Fibroblast of the aortic adventitia (primary cell): ENCODE measurements around the gene CIDEA. TPM values are rescaled to one million over a fixed set of nuclear protein-coding genes. Genes with fewer than 3 reads are reported as not detected.

ENCODE experiments used
- DNase-seq: peaks from one replicate; pipeline ENCODE4 v3.0.0-alpha.2; 2010; ENCODE audit warnings: low read depth
- H3K4me3 ChIP-seq: 2 replicates; pipeline ENCODE4 v1.5.1; 2011; ENCODE audit warnings: low read depth, mild to moderate bottlenecking, control low read depth, low read length, moderate library complexity
- CTCF ChIP-seq: IDR thresholded peaks from 2 replicates; pipeline ENCODE4 v1.5.1; 2011; ENCODE audit warnings: mild to moderate bottlenecking, low read length, control low read depth, inconsistent platforms; ENCODE audit not compliant: insufficient read depth
- total RNA-seq: library from RNA; depleted of rRNA; stranded (reverse); fragments of >200 nt; gene quantifications from 2 replicates; pipeline ENCODE4 v1.2.3, GENCODE V29; 2012; ENCODE audit warnings: low replicate concordance

Gene CIDEA
- total RNA-seq, 1 donor: not detected

DNA sequence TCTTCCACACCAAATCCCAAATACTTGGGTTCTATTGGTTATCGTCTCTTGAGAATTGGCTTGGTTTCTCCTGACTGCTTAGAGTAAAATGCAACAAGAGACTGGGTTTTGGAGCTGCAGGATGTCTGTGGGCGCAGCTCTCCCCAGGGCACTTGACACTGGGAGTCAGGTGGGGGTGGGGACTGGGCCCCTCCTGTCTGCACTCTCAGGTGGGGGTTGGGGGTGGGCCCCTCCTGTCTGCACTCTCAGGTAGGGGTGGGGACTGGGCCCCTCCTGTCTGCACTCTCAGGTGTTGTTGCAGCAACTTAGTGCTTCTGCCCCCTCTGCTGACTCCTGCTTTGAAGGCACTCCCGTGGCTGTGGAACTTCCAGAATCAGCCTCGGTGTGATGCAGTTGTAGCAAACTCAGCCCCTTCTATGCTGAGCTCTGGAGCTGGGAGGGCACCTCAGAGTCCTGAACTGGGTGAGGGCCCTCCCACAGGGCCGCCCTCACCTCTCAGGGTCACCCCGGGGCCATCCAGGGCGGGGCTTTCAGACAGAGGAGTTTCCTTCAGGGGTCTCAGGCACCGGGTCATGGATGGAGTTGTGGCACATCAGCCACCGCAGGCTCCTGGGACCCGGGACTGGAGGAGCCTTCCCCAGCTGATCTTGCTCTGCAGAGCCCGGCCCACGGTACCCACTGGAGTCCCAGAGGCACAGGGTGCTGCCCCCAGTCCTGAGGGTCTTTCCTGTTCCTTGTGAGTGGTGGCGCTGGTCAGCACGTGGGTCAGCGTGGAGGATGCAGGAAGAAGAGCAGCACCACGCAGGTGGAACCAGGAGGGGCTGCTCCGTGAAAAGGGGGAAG lies 22.9 kb upstream of the CIDEA start:
- no peak for TF ChIP-seq CTCF
- no peak for DNase-seq
- no peak overlapping the region for H3K4me3 ChIP-seq

DNA sequence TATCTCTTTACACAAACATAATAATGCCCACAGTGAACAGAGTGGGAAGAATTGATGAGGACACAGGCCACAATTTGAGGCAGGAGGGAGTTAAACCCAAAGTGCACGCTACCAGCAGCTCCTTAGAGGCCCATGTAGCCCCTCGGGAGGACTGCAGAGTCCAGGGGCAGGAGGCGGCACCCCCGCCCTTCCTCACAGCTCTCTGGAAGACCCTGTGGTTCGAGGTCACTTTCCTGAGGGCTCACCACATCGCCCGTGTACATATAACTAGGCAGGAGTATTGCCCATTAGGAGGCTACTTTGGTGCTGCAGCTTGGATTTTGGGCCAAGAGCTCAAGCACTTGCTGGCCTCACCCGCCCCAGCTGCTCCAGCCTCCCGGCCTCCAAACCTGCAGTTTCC lies 22.2 kb upstream of the CIDEA start:
- no peak for TF ChIP-seq CTCF
- no peak for DNase-seq
- H3K4me3 ChIP-seq: no peak overlapping the region

GRCh38 chr18:12233378-12233777 lies 20.8 kb upstream of the CIDEA start:
- no peak for TF ChIP-seq CTCF
- H3K4me3 ChIP-seq: no peak overlapping the region
- peak; percentile 30 for DNase-seq

- no peak overlapping the region for H3K4me3 ChIP-seq
- no peak for DNase-seq
- TF ChIP-seq CTCF: no peak
Observed at GRCh38 chr18:12234451-12235190, 19.5 kb upstream of the CIDEA start.

DNA sequence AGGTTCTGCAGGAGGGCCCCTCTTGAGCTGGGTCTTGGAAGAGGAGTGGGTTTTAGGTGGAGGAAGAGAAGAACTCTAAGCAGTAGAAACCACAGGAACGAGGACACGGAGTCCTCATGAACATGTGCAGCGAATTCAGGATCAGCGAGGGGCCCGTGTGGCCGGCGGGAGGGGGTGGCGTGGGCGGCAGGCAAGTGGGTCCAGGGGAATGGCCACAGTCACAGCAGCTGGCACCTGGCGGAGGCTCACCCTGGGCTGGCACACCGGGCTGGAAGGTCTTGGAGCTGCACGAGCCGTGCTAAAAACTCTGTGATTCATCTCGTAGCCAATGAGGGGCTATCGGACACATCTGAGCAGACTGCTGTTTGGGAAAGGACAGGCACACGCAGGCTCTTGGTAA lies 18.0 kb upstream of the CIDEA start:
- no peak for TF ChIP-seq CTCF
- no peak for DNase-seq
- H3K4me3 ChIP-seq: no peak overlapping the region

GRCh38 chr18:12236934-12237832 lies 17.0 kb upstream of the CIDEA start:
- peak; percentile 56 for DNase-seq
- TF ChIP-seq CTCF: peak; percentile 93
- H3K4me3 ChIP-seq: no peak overlapping the region
